Suprapubic skin (tissue), 4 donors: ENCODE measurements around the gene ROR2. TPM values are rescaled to one million over a fixed set of nuclear protein-coding genes. Genes with fewer than 3 reads are reported as not detected.
"Not testable (repeated sequence)": the region's sequence is repeated elsewhere in the genome, so short reads cannot be mapped to it uniquely, and the experiment has no call there.

ENCODE experiments used
- DNase-seq, 2 donors: peaks; one replicate each; pipeline ENCODE4 v3.0.0-alpha.2; 2019; ENCODE audit warnings: low spot score in 2 of 2
- H3K27ac ChIP-seq: fragments of 200-600 bp; sonication (generic); one replicate; pipeline ENCODE4 v1.5.1; 2019
- H3K27me3 ChIP-seq: fragments of 200-600 bp; sonication (generic); one replicate; pipeline ENCODE4 v1.5.1; 2019
- H3K36me3 ChIP-seq: fragments of 200-600 bp; sonication (generic); one replicate; pipeline ENCODE4 v1.5.1; 2019
- H3K4me1 ChIP-seq: fragments of 200-600 bp; sonication (generic); one replicate; pipeline ENCODE4 v1.5.1; 2019
- H3K4me3 ChIP-seq: fragments of 200-600 bp; sonication (generic); one replicate; pipeline ENCODE4 v1.5.1; 2019; ENCODE audit warnings: mild to moderate bottlenecking
- H3K9me3 ChIP-seq: fragments of 200-600 bp; sonication (generic); one replicate; pipeline ENCODE4 v1.5.1; 2019
- CTCF ChIP-seq, 2 donors: fragments of 200-600 bp in 1 of 2; fragments of 450-650 bp in 1 of 2; sonication (generic) in 1 of 2; IDR thresholded peaks; one replicate each; pipeline ENCODE4 v1.5.1; 2016 to 2019; ENCODE audit warnings: antibody characterized with exemption in 2 of 2, mild to moderate bottlenecking in 1 of 2, moderate library complexity in 1 of 2
- EP300 ChIP-seq: sonication (generic); formaldehyde crosslinking; IDR thresholded peaks from one replicate; pipeline ENCODE4 v1.6.1; 2017; ENCODE audit warnings: antibody characterized with exemption
- POLR2A ChIP-seq, 2 donors: fragments of 450-650 bp; IDR thresholded peaks; one replicate each; pipeline ENCODE4 v1.6.1; 2017; ENCODE audit warnings: antibody characterized with exemption in 2 of 2, mild to moderate bottlenecking in 2 of 2, moderate library complexity in 2 of 2
- POLR2AphosphoS5 ChIP-seq, 3 donors: sonication (generic); formaldehyde crosslinking; IDR thresholded peaks; one replicate each; pipeline ENCODE4 v1.6.1; 2017; ENCODE audit warnings: antibody characterized with exemption in 3 of 3
- WGBS: methylation state at CpG from one replicate; pipeline ENCODE4 v1.1.5; 2018; 5-methylcytosine and 5-hydroxymethylcytosine counted together
- total RNA-seq, 4 donors: library from RNA; depleted of rRNA; stranded (reverse); fragments of >200 nt; gene quantifications; one replicate each; pipeline ENCODE4 v1.1.0, GENCODE V29; 2016

ROR2 gene
- total RNA-seq, 4 donors from 2014 or later, result 3.3 to 7.3 (median 5.0) TPM

DNA sequence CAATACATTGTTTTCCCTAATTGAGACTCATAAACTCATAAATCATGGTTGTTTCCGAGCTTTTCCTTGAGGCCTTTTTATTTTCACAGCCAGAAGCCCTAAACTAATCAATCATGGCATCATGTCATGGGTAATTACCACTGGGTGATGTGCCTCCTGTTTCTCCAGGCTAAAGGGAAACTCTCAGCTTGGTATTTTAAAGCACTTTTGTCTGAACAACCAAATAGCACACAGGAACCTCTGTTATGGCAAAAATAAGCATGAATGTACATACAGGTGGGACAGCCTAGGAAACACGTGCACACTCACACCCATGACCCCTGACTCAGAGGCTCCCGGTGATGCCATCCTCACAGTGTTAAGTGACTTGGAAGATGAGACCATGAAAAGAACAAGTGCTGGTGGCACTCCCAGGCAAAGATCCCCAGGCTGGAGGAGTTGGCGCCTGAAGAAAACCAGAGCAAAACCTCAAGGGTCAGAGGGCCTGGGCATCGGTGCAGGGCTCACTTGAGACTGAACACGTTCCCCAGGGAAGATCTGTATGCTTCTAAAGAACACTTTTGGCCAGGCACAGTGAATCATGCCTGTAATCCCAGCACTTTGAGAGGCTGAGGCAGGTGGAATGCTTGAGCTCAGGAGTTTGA lies 154.3 kb downstream of the ROR2 start:
- no peak for TF ChIP-seq CTCF (IDR thresholded peaks at IDR 0.05)
- no peak for TF ChIP-seq EP300
- no peak for TF ChIP-seq POLR2AphosphoS5 (IDR thresholded peaks at IDR 0.05)
- no peak for TF ChIP-seq POLR2A (IDR thresholded peaks at IDR 0.05)
- no peaks in the 10 kb centered on the region for H3K36me3 ChIP-seq
- H3K9me3 ChIP-seq, result no peaks in the 10 kb centered on the region
- WGBS, result 35% methylated on average over 6 of the region's 6 CpGs
- H3K27ac ChIP-seq, result peak overlapping the region; percentile 45
- H3K4me1 ChIP-seq, result peaks cover 29% of the 10 kb centered on the region
- no peaks in the 10 kb centered on the region for H3K27me3 ChIP-seq
- no peak for DNase-seq
- no peak overlapping the region for H3K4me3 ChIP-seq

- H3K4me3 ChIP-seq, H3K27ac ChIP-seq, H3K27me3 ChIP-seq, H3K9me3 ChIP-seq, H3K36me3 ChIP-seq: not testable (repeated sequence)
- DNase-seq, result peak in 1 of 2 donors; percentile 11
- H3K4me1 ChIP-seq, result peaks cover 13% of the 10 kb centered on the region
- WGBS, result 89% methylated on average over 5 of the region's 5 CpGs
Observed at GRCh38 chr9:91793371-91793770, 156.7 kb downstream of the ROR2 start.

- no peak for TF ChIP-seq POLR2A (IDR thresholded peaks at IDR 0.05)
- no peak for TF ChIP-seq CTCF (IDR thresholded peaks at IDR 0.05)
- no peak for TF ChIP-seq EP300
- no peak for TF ChIP-seq POLR2AphosphoS5 (IDR thresholded peaks at IDR 0.05)
- DNase-seq, result no peak
- 60% methylated on average over 4 of the region's 4 CpGs for WGBS
- no peak overlapping the region for H3K27ac ChIP-seq
- H3K9me3 ChIP-seq, result no peaks in the 10 kb centered on the region
- peaks cover 7% of the 10 kb centered on the region for H3K4me1 ChIP-seq
- H3K27me3 ChIP-seq, result no peaks in the 10 kb centered on the region
- no peaks in the 10 kb centered on the region for H3K36me3 ChIP-seq
- no peak overlapping the region for H3K4me3 ChIP-seq
Observed at GRCh38 chr9:91790917-91791316, 159.1 kb downstream of the ROR2 start.

DNA sequence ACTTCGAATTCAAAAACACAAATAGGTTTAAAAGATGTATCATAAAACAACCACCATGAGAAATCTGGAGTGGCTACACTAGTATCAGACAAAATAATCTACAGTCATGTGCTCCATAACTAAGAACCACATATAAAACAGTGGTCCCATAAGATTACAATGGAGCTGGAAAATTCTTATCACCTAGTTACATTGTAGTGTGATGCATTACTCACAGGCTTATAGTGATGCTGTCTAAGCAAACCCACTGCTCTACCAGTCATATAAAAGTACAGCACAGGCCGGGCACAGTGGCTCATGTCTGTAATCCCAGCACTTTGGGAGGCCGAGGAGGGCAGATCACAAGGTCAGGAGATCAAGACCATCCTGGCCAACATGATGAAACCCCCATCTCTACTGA lies 160.1 kb downstream of the ROR2 start:
- no peak for DNase-seq
- H3K36me3 ChIP-seq, result no peaks in the 10 kb centered on the region
- WGBS, result 95% methylated on average over 3 of the region's 3 CpGs

DNA sequence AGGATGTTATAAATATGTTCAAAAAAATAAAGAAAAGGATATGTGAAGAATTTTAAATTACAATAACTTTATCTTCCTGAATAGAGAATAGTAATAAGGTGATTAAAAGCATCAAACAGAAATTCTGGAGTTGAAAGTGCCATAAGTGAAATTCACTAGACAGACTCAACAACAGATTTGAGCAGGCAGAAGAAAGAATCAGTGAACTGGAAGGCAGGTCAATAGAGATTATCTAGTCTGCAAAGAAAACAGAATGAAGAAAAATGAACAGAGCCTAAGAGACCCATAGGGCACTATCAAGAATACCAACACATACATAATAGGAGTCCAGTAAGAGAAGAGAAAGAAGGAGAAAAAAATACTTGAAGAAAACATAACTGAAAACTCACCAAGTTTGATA lies 162.1 kb downstream of the ROR2 start:
- H3K36me3 ChIP-seq, result no peaks in the 10 kb centered on the region
- no peaks in the 10 kb centered on the region for H3K9me3 ChIP-seq
- H3K4me3 ChIP-seq, result no peak overlapping the region
- H3K27me3 ChIP-seq, result no peaks in the 10 kb centered on the region
- no peak overlapping the region for H3K27ac ChIP-seq
- H3K4me1 ChIP-seq, result peaks cover 3% of the 10 kb centered on the region
- no peak for DNase-seq
- TF ChIP-seq EP300 (no peak), CTCF (IDR thresholded peaks at IDR 0.05) (no peak), POLR2AphosphoS5 (IDR thresholded peaks at IDR 0.05) (no peak)

More for the DNA sequence above, 160.1 kb downstream of the ROR2 start:
- Histone ChIP-seq H3K9me3 (no peaks in the 10 kb centered on the region), H3K27ac (no peak overlapping the region), H3K27me3 (no peaks in the 10 kb centered on the region), H3K4me3 (no peak overlapping the region), H3K4me1 (peaks cover 3% of the 10 kb centered on the region)
- no peak for TF ChIP-seq CTCF (IDR thresholded peaks at IDR 0.05)
- TF ChIP-seq POLR2AphosphoS5 (IDR thresholded peaks at IDR 0.05), result no peak
- no peak for TF ChIP-seq POLR2A (IDR thresholded peaks at IDR 0.05)
- no peak for TF ChIP-seq EP300
